Right lobe of liver (tissue), 6 donors: ENCODE data around the gene UGT1A10. TPM values are rescaled to one million over a fixed set of nuclear protein-coding genes. Genes with fewer than 3 reads are reported as not detected.
A peak's percentile ranks its signal among the peaks of the same experiment; 100 is the strongest.

ENCODE experiments used
- ATAC-seq, 4 donors: fragments of 200-7000 bp; cut with Tn5 transposase; one replicate each; pipeline ENCODE4 v1.9.1; 2020; ENCODE audit warnings: mild to moderate bottlenecking in 4 of 4, moderate library complexity in 4 of 4
- DNase-seq, 3 donors: peaks; one replicate each; pipeline ENCODE4 v3.0.0-alpha.2; 2020
- H3K27ac ChIP-seq, 3 donors: fragments of 200-600 bp; one replicate each; pipeline ENCODE4 v1.8.0; 2022
- H3K27me3 ChIP-seq, 2 donors: fragments of 200-600 bp; one replicate each; pipeline ENCODE4 v1.8.0; 2022
- H3K36me3 ChIP-seq, 4 donors: fragments of 200-600 bp; sonication (generic) in 1 of 4; one replicate each; pipeline versions ENCODE4 v1.5.1 to v1.8.0; 2017 to 2022; ENCODE audit warnings: control low read depth in 1 of 4
- H3K4me1 ChIP-seq, 4 donors: fragments of 200-600 bp; sonication (generic) in 1 of 4; one replicate each; pipeline versions ENCODE4 v1.5.1 to v1.8.0; 2017 to 2022; ENCODE audit warnings: control low read depth in 1 of 4
- H3K4me3 ChIP-seq, 3 donors: fragments of 200-600 bp; one replicate each; pipeline ENCODE4 v1.8.0; 2022
- H3K9me3 ChIP-seq, 4 donors: fragments of 200-600 bp; sonication (generic) in 1 of 4; one replicate each; pipeline versions ENCODE4 v1.5.1 to v1.8.0; 2017 to 2022; ENCODE audit warnings: control low read depth in 1 of 4
- POLR2A ChIP-seq: fragments of 450-650 bp; IDR thresholded peaks from one replicate; pipeline ENCODE4 v1.6.1; 2017; ENCODE audit warnings: antibody characterized with exemption, mild to moderate bottlenecking
- WGBS: methylation state at CpG from one replicate; pipeline ENCODE4 v1.1.6; 2018; ENCODE audit warnings: low coverage, low lambda C conversion rate; ENCODE audit not compliant: insufficient coverage; ENCODE audit errors: missing lambda C conversion rate; 5-methylcytosine and 5-hydroxymethylcytosine counted together
- intact Hi-C, 2 donors: fragments of 100-400 bp; cut with DNase I; formaldehyde crosslinking; loops; one replicate each; pipeline versions ENCODE4 v1.11.2 to v1.14.1; 2022
- total RNA-seq, 6 experiments: library from RNA; depleted of rRNA in 2 of 6; stranded (reverse); fragments of >200 nt in 2 of 6; fragmentation: NEBNext Ultra II Directional in 3 of 6; extraction: Animal tissue kit (Norgen Biotek cat#: 25700) in 3 of 6; gene quantifications; one replicate each; pipeline versions ENCODE4 v1.1.0 to v1.2.4, GENCODE V29; 2016 to 2023
- TF ChIP-seq, protein P1 (sequence below), 4 donors: fragments of 200-600 bp in 3 of 4; fragments of 450-650 bp in 1 of 4; IDR thresholded peaks; one replicate each; pipeline versions ENCODE4 v1.5.1 to v1.8.0; 2016 to 2022; ENCODE audit warnings: antibody characterized with exemption in 4 of 4, mild to moderate bottlenecking in 2 of 4
- donor health status: DM: no; HTN: yes; CAD: no.
- donor health status: DM: no; HTN: no; CAD: no.
- donor health status: DM: no; HTN: no; CAD: no.
- donor health status: DM: no; HTN: yes; CAD: no.
- donor health status: DM: no; HTN: yes; CAD: no.

Gene UGT1A10
- total RNA-seq, 6 experiments from 2014 or later, result 0.11 TPM; not detected in 5

DNA sequence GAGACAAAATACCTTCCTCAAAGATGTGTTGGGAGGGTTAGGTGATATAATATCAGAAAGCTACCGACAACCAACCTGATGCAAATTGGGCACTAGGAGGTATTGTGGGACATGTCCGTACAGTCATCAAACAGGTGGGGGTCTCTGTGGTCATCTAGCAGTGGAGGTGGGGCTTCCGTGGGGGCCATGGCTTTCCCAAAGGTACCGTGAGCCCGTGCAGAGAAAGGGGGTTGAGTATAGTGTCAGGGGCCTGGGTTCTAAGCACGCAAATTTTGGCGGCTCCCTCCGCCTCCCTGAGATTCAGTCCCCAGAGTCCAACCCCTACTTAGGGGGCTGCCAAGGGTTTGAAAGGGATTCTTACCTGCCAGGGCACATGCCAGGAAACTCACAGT lies 185.5 kb downstream of the UGT1A10 start:
- DNase-seq, result no peak
- no peak for ATAC-seq

DNA sequence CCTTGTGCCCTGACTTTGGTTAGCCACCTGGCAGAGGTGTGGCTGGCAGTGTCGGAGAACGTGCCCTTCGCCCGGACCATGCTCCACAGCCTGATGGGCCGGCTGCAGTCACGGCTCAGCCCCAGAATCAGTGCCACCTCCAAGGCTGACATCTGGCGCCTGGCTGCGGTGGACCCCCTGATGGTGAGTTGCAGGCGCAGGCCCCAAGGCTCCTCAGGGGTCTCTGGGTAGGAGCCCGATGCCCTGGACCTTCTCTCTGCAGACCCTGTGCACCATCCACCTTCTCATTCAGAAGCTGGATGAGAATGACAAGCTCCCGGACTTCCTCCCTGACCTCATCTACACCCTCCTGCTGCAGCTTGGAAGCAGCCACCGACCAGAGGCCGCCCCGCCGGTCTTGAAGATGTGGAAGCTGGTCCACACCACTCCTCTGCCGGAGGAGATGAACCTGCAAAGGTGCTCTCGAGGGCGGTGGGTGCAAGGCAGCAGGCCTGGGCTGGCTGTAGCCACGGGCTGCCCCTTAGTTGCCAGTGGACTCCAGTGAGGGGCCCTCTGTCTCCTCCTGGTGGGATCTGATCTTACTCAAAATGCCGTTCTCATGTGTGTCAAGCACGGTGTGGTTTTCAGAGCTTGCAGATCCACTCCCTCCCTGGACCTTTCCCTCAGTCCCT lies 186.0 kb downstream of the UGT1A10 start:
- peaks cover 0 to 35% (median 7%) of the 10 kb centered on the region in 4 donors for H3K4me1 ChIP-seq
- H3K9me3 ChIP-seq, result no peaks in the 10 kb centered on the region
- no peaks in the 10 kb centered on the region for H3K36me3 ChIP-seq
- DNase-seq (peak in 2 of 3 donors; percentile 81 to 85), ATAC-seq (peak; percentile 49 to 65 (median 62))
- no peaks in the 10 kb centered on the region for H3K27me3 ChIP-seq
- intact Hi-C loops, result no loop called here
- TF ChIP-seq POLR2A, result no peak
- TF ChIP-seq, protein P1, sequence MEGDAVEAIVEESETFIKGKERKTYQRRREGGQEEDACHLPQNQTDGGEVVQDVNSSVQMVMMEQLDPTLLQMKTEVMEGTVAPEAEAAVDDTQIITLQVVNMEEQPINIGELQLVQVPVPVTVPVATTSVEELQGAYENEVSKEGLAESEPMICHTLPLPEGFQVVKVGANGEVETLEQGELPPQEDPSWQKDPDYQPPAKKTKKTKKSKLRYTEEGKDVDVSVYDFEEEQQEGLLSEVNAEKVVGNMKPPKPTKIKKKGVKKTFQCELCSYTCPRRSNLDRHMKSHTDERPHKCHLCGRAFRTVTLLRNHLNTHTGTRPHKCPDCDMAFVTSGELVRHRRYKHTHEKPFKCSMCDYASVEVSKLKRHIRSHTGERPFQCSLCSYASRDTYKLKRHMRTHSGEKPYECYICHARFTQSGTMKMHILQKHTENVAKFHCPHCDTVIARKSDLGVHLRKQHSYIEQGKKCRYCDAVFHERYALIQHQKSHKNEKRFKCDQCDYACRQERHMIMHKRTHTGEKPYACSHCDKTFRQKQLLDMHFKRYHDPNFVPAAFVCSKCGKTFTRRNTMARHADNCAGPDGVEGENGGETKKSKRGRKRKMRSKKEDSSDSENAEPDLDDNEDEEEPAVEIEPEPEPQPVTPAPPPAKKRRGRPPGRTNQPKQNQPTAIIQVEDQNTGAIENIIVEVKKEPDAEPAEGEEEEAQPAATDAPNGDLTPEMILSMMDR (IDR thresholded peaks at IDR 0.05), result no peak
- peak overlapping the region in 1 of 3 donors; percentile 60 for H3K27ac ChIP-seq
- WGBS, result 31% methylated on average over 3 of the region's 21 CpGs
- H3K4me3 ChIP-seq, result peak overlapping the region in 1 of 3 donors; percentile 4

More for the DNA sequence above, 185.5 kb downstream of the UGT1A10 start:
- 19% methylated on average over 4 of the region's 8 CpGs for WGBS
- intact Hi-C loops, result no loop called here
- H3K4me1 ChIP-seq, result peaks cover 0 to 35% (median 7%) of the 10 kb centered on the region in 4 donors
- H3K27me3 ChIP-seq, result no peaks in the 10 kb centered on the region
- no peaks in the 10 kb centered on the region for H3K36me3 ChIP-seq
- peak overlapping the region in 1 of 3 donors; percentile 60 for H3K27ac ChIP-seq
- no peak for TF ChIP-seq POLR2A
- TF ChIP-seq, protein P1 (IDR thresholded peaks at IDR 0.05), result no peak
- no peaks in the 10 kb centered on the region for H3K9me3 ChIP-seq
- no peak overlapping the region for H3K4me3 ChIP-seq

Other genes with a start within 250 kb of the UGT1A10 start
- 10 to 100 TPM; 19.9 to 38.8 (median 27.0) TPM for gene USP40, start 69.7 kb upstream of the UGT1A10 start, total RNA-seq
- gene UGT1A8, start 18.8 kb upstream of the UGT1A10 start, total RNA-seq, result 1 to 10 TPM in 3 of 6 experiments, under 1 TPM in 3; 0.51 to 3.8 (median 1.7) TPM
- gene UGT1A9, start 35.5 kb downstream of the UGT1A10 start, total RNA-seq, result 100 to 1,000 TPM in 4 of 6 experiments, 10 to 100 TPM in 2; 91.6 to 365 (median 108) TPM
- 1 to 10 TPM; 1.3 to 6.9 (median 4.6) TPM for gene UGT1A7, start 45.5 kb downstream of the UGT1A10 start, total RNA-seq
- 100 to 1,000 TPM in 4 of 6 experiments, 10 to 100 TPM in 2; 79.4 to 315 (median 139) TPM for gene UGT1A6, start 56.4 kb downstream of the UGT1A10 start, total RNA-seq
- 10 to 100 TPM in 1 of 6 experiments, 1 to 10 TPM in 5; 1.3 to 10.0 (median 3.8) TPM for gene UGT1A5, start 76.5 kb downstream of the UGT1A10 start, total RNA-seq
- gene UGT1A4, start 82.3 kb downstream of the UGT1A10 start, total RNA-seq, result 1,000 to 10,000 TPM in 1 of 6 experiments, 100 to 1,000 TPM in 4, 10 to 100 TPM in 1; 98.7 to 1,011 (median 214) TPM
- 100 to 1,000 TPM in 1 of 6 experiments, 10 to 100 TPM in 5; 12.9 to 125 (median 22.0) TPM for gene UGT1A3, start 92.6 kb downstream of the UGT1A10 start, total RNA-seq
- 1,000 to 10,000 TPM in 1 of 6 experiments, 100 to 1,000 TPM in 4, 10 to 100 TPM in 1; 97.5 to 1,279 (median 171) TPM for gene UGT1A1, start 123.8 kb downstream of the UGT1A10 start, total RNA-seq
- 1 to 10 TPM in 4 of 6 experiments, under 1 TPM in 2; 0.49 to 7.6 (median 2.0) TPM for gene MROH2A, start 141.9 kb downstream of the UGT1A10 start, total RNA-seq
- 1 to 10 TPM in 3 of 6 experiments, under 1 TPM in 3; 0.27 to 2.5 (median 0.89) TPM for gene HJURP, start 218.1 kb downstream of the UGT1A10 start, total RNA-seq